Natural killer cell (primary cell): Measurements from ENCODE around the gene MVB12B. TPM values are rescaled to one million over a fixed set of nuclear protein-coding genes. Genes with fewer than 3 reads are reported as not detected.

Source experiments
- ATAC-seq, 3 donors: fragments of 150-1000 bp in 2 of 3; fragments of 200-7000 bp in 1 of 3; cut with Tn5 transposase; 1 replicate in 1 of 3; 2 replicates in 2 of 3; pipeline ENCODE4 v1.10.0; 2021; ENCODE audit warnings: mild to moderate bottlenecking in 2 of 3, moderate library complexity in 2 of 3
- DNase-seq, 2 donors: peaks; one replicate each; pipeline versions ENCODE4 v3.0.0 to v3.0.0-alpha.2; 2013 to 2021; ENCODE audit warnings: mixed read lengths in 1 of 2
- H3K27ac ChIP-seq: one replicate; pipeline ENCODE4 v1.5.1; 2013; ENCODE audit warnings: mild to moderate bottlenecking, low read length
- H3K27me3 ChIP-seq: one replicate; pipeline ENCODE4 v1.6.1; 2013; ENCODE audit warnings: low read length; ENCODE audit not compliant: control insufficient read depth, insufficient read depth
- H3K36me3 ChIP-seq: one replicate; pipeline ENCODE4 v1.6.1; 2013; ENCODE audit warnings: low read length; ENCODE audit not compliant: control insufficient read depth, insufficient read depth
- H3K4me1 ChIP-seq: one replicate; pipeline ENCODE4 v1.6.1; 2013; ENCODE audit warnings: low read length; ENCODE audit not compliant: control insufficient read depth, insufficient read depth
- H3K4me3 ChIP-seq: one replicate; pipeline ENCODE4 v1.5.1; 2013; ENCODE audit warnings: low read length
- H3K9me3 ChIP-seq: one replicate; pipeline ENCODE4 v1.6.1; 2013; ENCODE audit warnings: low read length; ENCODE audit not compliant: control insufficient read depth, insufficient read depth
- H3K27ac Mint-ChIP-seq, 2 donors: one replicate each; pipeline ENCODE4 v1.8.0; 2022; ENCODE audit warnings: mild to moderate bottlenecking in 2 of 2, mixed read lengths in 2 of 2, moderate library complexity in 1 of 2
- H3K27me3 Mint-ChIP-seq, 2 donors: one replicate each; pipeline ENCODE4 v1.8.0; 2022; ENCODE audit warnings: low read depth in 2 of 2, mixed read lengths in 2 of 2
- H3K36me3 Mint-ChIP-seq: one replicate; pipeline ENCODE4 v1.8.0; 2022; ENCODE audit warnings: mixed read lengths
- H3K4me1 Mint-ChIP-seq, 2 donors: one replicate each; pipeline ENCODE4 v1.8.0; 2022; ENCODE audit warnings: mixed read lengths in 2 of 2
- H3K4me3 Mint-ChIP-seq: one replicate; pipeline ENCODE4 v1.8.0; 2022; ENCODE audit warnings: mild to moderate bottlenecking, moderate library complexity, mixed read lengths
- H3K9me3 Mint-ChIP-seq, 2 donors: one replicate each; pipeline ENCODE4 v1.8.0; 2022; ENCODE audit warnings: mixed read lengths in 2 of 2
- WGBS: methylation state at CpG from one replicate; pipeline ENCODE4 v1.1.7; 2013; ENCODE audit warnings: missing lambda C conversion rate; ENCODE audit not compliant: insufficient coverage; 5-methylcytosine and 5-hydroxymethylcytosine counted together
- intact Hi-C: fragments of 100-400 bp; cut with micrococcal nuclease; formaldehyde crosslinking; loops from one replicate; pipeline ENCODE4 v1.14.2; 2022
- total RNA-seq, 4 donors: library from RNA; stranded (reverse); fragments of 120-200 nt in 1 of 4; gene quantifications; one replicate each; pipeline versions ENCODE4 v1.2.3 to v1.2.4, GENCODE V29; 2013 to 2022
- TF ChIP-seq, protein P1 (sequence below): fragments of 200-600 bp; IDR thresholded peaks from one replicate; pipeline ENCODE4 v1.8.0; 2022; ENCODE audit warnings: antibody characterized with exemption

The MVB12B gene
- total RNA-seq, 3 donors from 2014 or later (not counting 1 experiment from before 2014, with no cell fraction given): 2.0 to 13.0 (median 7.8) TPM

DNA sequence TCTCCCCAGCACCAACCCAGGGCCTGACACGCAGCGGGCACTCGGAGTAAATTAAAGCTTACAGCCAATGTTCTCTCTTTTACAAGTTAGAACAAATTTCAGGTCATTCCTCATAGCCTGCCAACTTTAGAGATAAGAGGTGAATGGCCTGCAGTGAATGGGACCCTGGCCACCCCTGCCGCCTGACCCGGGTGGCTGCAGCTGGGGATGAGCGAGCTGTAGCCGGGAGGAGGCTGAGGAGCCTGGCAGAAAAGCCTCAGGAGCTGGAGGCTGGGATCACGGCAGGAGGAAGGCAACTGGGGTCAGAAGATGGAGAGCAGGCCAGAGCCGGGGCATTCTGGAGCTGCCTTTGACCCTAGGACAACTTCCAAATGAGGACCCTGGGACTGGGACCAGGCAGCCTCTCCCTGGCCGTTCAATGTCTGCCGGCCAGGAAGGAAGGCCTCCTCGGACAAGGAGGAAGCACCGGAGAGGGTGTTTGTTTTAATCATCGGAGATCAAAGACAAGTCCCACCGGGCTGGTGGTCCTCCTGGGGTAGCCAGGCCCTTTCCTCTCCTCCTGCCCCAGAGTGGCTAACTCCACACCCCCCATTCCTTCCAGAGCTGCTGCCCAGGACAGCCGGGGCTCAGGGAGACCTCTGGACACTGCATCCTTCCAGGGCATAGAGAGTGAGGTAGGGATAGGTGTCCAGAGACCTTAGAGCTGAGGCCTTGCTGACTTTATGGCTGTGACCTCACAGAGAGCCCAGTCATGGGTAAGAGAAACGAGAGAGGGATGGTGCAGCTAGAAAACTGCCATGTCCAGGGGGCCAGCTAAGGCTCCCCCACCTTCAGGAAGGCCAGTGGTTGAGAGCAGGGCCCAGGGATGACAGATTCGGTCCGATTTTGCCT, 199.8 kb downstream of the MVB12B start:
- H3K9me3 ChIP-seq: no peaks in the 10 kb centered on the region
- Mint-ChIP-seq H3K27ac (no peak overlapping the region), H3K9me3 (no peaks in the 10 kb centered on the region), H3K27me3 (peaks cover 8 to 17% of the 10 kb centered on the region in 2 donors), H3K4me1 (peaks cover 17 to 19% of the 10 kb centered on the region in 2 donors), H3K36me3 (no peaks in the 10 kb centered on the region), H3K4me3 (no peak overlapping the region)
- ATAC-seq (no peak), DNase-seq (no peak)
- TF ChIP-seq, protein P1, sequence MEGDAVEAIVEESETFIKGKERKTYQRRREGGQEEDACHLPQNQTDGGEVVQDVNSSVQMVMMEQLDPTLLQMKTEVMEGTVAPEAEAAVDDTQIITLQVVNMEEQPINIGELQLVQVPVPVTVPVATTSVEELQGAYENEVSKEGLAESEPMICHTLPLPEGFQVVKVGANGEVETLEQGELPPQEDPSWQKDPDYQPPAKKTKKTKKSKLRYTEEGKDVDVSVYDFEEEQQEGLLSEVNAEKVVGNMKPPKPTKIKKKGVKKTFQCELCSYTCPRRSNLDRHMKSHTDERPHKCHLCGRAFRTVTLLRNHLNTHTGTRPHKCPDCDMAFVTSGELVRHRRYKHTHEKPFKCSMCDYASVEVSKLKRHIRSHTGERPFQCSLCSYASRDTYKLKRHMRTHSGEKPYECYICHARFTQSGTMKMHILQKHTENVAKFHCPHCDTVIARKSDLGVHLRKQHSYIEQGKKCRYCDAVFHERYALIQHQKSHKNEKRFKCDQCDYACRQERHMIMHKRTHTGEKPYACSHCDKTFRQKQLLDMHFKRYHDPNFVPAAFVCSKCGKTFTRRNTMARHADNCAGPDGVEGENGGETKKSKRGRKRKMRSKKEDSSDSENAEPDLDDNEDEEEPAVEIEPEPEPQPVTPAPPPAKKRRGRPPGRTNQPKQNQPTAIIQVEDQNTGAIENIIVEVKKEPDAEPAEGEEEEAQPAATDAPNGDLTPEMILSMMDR: no peak
- peaks cover 31% of the 10 kb centered on the region for H3K4me1 ChIP-seq
- no peaks in the 10 kb centered on the region for H3K36me3 ChIP-seq
- no peak overlapping the region for H3K4me3 ChIP-seq
- WGBS: 95% methylated on average over 19 of the region's 19 CpGs
- intact Hi-C loops: no loop called here
- no peak overlapping the region for H3K27ac ChIP-seq
- no peaks in the 10 kb centered on the region for H3K27me3 ChIP-seq

DNA sequence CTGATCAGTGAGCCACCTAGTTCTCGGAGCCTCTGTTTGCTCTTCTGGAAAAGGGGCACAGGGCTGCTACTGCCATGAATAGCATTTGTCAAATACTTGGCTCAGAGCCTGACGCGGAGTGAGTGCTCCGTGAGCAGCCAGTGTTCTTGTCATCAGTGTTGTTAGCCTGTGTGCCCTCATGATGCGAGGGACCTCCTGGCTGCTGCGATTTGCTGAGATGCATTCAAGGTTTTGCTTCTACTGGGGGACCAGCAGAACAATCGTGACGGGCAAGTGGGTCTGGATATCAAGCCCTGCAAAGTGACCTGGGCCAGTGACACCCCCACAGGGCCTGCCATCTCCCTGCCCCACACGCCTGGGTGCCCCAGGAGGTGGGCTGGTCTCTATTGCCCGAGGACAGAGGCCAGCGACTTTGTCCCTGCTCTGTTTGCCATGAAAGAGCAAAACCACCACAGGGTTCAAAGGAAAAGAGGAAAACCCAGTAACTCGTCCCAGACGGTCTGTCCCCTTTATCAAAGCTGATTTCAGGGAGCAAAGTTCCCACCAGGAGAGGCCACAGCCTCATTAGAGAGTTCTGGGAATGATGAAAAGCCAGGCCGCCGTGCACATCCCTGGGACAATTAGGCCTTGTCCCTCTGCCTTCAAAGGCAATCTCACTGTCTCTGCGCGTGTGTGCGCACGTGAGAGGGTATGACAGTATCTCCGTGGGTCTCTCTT, 200.6 kb downstream of the MVB12B start:
- Mint-ChIP-seq H3K9me3 (no peaks in the 10 kb centered on the region), H3K4me3 (no peak overlapping the region), H3K27ac (no peak overlapping the region), H3K4me1 (peaks cover 17 to 19% of the 10 kb centered on the region in 2 donors), H3K36me3 (no peaks in the 10 kb centered on the region), H3K27me3 (peaks cover 8 to 20% of the 10 kb centered on the region in 2 donors)
- no peaks in the 10 kb centered on the region for H3K27me3 ChIP-seq
- ATAC-seq: no peak
- intact Hi-C loops: no loop called here
- H3K36me3 ChIP-seq: no peaks in the 10 kb centered on the region
- peaks cover 36% of the 10 kb centered on the region for H3K4me1 ChIP-seq
- DNase-seq: no peak
- no peaks in the 10 kb centered on the region for H3K9me3 ChIP-seq
- TF ChIP-seq, protein P1: no peak
- 95% methylated on average over 20 of the region's 20 CpGs for WGBS
- no peak overlapping the region for H3K27ac ChIP-seq
- H3K4me3 ChIP-seq: no peak overlapping the region

DNA sequence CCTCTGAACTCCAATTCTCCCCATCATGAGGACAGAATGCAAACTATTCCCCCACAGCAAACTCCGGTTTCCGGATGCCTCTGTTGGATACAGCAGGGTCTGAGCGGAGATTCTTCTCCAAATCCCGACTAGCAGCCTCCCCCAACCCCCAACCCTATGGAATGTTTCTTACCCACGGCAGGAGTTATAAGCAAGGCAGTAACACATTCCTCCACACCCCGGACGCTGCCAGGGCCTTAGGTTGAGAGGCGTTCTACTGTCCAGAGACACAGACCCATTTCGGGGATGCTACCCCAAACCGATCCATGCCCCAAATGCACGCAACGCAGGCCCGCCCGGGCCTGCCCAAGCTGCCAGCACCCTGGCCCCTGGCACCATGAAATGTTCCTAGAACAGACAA, 201.5 kb downstream of the MVB12B start:
- Mint-ChIP-seq H3K36me3 (no peaks in the 10 kb centered on the region), H3K4me3 (no peak overlapping the region), H3K27me3 (peaks cover 5 to 16% of the 10 kb centered on the region in 2 donors), H3K4me1 (peaks cover 13 to 15% of the 10 kb centered on the region in 2 donors), H3K9me3 (no peaks in the 10 kb centered on the region), H3K27ac (no peak overlapping the region)
- H3K36me3 ChIP-seq: no peaks in the 10 kb centered on the region
- peaks cover 35% of the 10 kb centered on the region for H3K4me1 ChIP-seq
- no peak overlapping the region for H3K4me3 ChIP-seq
- no peaks in the 10 kb centered on the region for H3K9me3 ChIP-seq
- H3K27me3 ChIP-seq: no peaks in the 10 kb centered on the region
- WGBS: 91% methylated on average over 14 of the region's 14 CpGs
- intact Hi-C loops: no loop called here
- ATAC-seq: no peak
- TF ChIP-seq, protein P1: no peak
- no peak for DNase-seq
- no peak overlapping the region for H3K27ac ChIP-seq
